ENCODE data around the gene TP53AIP1.

- TF ChIP-seq CTCF (IDR thresholded peaks at IDR 0.05) (no peak), POLR2A (IDR thresholded peaks at IDR 0.05) (no peak), POLR2AphosphoS5 (IDR thresholded peaks at IDR 0.05) (no peak), EP300 (IDR thresholded peaks at IDR 0.05) (no peak)
These were observed 51.9 kb downstream of the TP53AIP1 start, which contains the start of gene KCNJ5 for GRCh38 chr11:128890543-128891368.

Data from sigmoid colon (tissue), 4 donors.